Stimulated activated CD4-positive, alpha-beta T cell treated with anti-CD3 and anti-CD28 coated beads, TNF-alpha, amount 100 ng/mL, for 1 hour (primary cell): ENCODE data around the gene NOSIP.

Experiments used
- DNase-seq, 3 donors: peaks; one replicate each; pipeline ENCODE4 v3.0.0-alpha.2; 2020; ENCODE audit warnings: low read depth in 3 of 3, low spot score in 1 of 3

Gene NOSIP

GRCh38 chr19:49514151-49514550, 66.2 kb downstream of the NOSIP start:
- DNase-seq, result no peak

- DNase-seq, result no peak
Observed at GRCh38 chr19:49513746-49514118, 66.6 kb downstream of the NOSIP start.

DNA sequence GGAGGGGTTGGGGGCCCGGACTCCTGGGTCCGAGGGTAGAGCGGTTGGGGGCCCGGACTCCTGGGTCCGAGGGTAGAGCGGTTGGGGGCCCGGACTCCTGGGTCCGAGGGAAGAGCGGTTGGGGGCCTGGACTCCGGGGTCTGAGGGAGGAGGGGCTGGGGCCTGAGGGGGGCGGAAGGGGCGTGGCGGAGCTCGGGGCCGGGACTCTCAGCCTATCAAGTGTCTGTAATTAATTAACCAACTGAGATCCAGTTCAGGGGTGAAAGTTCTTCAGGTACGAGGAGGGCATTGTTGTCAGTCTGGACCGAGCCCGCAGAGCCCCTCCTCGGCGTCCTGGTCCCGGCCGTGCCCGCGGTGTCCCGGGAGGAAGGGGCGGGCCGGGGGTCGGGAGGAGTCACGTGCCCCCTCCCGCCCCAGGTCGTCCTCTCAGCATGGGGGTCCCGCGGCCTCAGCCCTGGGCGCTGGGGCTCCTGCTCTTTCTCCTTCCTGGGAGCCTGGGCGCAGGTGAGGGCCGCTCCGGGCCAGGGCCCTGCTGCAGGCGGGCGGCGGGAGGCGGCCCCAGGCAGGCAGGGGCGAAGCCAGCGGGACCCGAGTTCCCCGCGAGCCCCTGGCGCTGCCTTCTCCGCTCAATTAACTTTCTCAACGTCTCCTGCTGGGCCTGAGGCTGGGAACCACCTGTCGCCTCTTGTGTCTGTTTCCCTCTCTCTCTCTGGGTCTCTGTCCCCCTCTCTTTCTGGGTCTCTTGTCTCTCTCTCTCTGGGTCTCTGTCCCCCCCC, 67.2 kb downstream of the NOSIP start:
- DNase-seq, result no peak

DNA sequence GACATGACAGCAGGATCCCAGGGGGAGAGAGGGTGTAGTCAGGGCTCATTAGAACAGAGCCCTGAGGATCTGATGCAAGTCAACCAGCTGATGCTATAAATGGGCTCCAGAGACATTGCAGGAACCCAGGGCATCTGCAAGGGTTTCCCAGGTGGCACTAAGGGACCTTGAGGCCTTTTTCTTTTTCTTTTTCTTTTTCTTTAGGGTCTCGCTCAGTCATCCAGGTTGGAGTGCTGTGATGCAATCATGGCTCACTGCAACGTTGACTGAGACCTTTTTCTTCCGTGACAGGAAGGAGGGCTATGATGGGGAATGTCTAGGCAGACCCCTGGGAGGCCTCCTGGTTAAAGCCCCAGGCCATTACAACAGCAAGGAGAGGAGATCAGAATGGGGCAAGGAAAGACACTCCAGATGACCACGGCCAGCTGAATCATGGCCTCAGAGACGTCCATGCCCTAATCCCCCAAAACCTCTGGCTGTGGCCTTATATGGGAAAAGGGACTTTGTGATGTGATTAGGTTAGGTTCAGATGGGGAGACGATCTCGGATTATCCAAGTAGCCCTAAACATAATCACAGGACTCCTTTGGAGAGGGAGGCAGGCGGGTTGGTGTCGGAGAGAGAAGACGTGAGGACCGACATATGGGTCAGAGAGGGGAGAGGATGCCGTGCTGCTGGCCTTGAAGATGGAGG, 72.4 kb downstream of the NOSIP start:
- DNase-seq, result no peak

DNA sequence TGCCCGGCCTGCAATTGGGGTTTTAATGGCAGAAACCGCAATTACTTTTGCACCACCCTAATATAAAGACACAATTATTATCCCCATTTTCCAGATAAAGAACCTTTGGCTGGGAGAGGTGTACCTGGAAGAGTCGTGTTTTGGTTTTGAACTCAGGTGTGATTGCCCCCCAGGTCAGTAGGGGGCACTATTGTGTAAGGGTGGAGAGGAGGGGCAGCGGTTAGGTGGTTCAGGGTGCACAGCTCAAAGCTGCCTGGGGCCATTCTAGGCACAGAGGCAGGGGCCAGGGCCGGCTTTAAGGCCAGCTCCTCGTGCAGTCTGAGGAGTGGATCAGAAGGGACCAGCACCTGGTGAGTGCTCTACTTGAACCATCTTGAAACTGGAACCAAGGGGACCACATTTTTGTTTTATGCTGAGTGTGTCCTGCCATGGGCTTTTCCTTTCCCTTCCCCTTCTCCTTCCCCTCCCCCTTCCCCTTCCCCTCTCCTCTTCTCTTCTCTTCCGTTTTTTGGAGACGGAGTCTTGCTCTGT, 73.7 kb downstream of the NOSIP start:
- DNase-seq, result peak; percentile 52 to 70 (median 67)
